GM20000 (cell line): ENCODE results near the gene LPP.

Source experiments
- DNase-seq: peaks from one replicate; pipeline ENCODE4 v3.0.0; 2012; ENCODE audit warnings: low spot score
- TF ChIP-seq, protein P1 (sequence below): IDR thresholded peaks from 2 replicates; pipeline ENCODE4 v1.5.1; 2012; ENCODE audit warnings: mild to moderate bottlenecking, control low read depth; ENCODE audit errors: extremely low read depth, missing control alignments

The LPP gene

DNA sequence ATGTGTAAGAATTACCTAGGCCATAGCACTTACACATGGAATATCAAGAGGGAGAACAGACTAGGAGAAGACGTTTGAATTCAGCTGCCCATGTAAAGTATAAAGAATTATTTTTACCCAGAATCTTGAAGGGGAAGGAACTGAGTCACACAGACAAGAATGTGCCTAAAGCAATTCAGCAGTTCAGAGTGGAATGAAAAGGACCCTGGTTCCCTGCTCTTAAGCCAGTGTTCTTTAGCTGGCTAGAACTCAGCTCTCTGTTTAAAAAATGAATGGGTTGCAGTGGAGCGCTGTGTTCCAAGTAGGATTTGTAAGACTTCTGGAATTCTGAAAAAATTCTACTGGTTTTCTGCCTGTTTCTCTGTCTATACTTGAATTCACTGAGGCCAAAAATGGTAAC lies 440.2 kb downstream of the LPP start:
- DNase-seq, result no peak
- TF ChIP-seq, protein P1, sequence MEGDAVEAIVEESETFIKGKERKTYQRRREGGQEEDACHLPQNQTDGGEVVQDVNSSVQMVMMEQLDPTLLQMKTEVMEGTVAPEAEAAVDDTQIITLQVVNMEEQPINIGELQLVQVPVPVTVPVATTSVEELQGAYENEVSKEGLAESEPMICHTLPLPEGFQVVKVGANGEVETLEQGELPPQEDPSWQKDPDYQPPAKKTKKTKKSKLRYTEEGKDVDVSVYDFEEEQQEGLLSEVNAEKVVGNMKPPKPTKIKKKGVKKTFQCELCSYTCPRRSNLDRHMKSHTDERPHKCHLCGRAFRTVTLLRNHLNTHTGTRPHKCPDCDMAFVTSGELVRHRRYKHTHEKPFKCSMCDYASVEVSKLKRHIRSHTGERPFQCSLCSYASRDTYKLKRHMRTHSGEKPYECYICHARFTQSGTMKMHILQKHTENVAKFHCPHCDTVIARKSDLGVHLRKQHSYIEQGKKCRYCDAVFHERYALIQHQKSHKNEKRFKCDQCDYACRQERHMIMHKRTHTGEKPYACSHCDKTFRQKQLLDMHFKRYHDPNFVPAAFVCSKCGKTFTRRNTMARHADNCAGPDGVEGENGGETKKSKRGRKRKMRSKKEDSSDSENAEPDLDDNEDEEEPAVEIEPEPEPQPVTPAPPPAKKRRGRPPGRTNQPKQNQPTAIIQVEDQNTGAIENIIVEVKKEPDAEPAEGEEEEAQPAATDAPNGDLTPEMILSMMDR, result no peak

DNA sequence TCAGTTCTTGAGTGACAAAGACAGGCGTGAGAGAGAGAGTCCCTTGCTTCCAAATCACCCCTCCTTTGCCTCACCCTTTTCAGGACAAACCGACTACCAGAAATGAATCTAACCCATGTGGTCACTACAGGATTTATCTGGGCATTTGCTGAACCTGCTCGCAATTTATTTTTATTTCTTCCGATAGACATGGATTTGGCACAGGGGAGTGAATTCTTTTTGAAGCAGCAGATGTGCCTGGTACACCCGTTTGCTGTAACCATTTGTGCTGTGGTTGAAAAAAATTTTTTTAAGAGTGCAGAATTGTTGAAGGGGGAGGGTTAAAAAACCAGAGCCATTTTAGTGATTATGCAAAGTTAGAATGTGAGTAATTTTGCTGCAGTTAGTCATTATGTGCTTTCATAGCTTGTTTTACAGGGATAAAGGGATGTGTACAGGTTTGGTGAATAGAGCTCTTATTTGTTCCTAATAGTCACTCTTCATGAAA lies 442.0 kb downstream of the LPP start:
- TF ChIP-seq, protein P1, result no peak
- no peak for DNase-seq

DNA sequence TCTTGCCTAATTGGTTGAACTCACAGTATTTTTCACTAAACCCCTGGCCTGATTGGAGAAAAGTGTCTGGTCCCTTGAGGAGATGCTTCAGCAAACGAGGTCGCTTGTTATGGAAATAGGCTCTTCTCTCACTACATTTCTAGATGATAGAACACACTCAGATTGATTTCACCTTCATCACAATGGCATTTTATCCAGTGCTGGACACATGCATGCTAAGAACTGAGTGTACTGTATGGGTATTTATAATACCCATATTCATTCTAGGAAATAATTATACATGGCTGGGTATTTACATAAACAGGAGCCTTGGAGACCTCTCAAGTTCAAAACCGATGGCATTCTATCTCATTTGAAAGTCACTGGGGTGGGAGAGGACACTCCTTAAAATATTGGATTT lies 444.9 kb downstream of the LPP start:
- no peak for DNase-seq
- TF ChIP-seq, protein P1, result no peak

DNA sequence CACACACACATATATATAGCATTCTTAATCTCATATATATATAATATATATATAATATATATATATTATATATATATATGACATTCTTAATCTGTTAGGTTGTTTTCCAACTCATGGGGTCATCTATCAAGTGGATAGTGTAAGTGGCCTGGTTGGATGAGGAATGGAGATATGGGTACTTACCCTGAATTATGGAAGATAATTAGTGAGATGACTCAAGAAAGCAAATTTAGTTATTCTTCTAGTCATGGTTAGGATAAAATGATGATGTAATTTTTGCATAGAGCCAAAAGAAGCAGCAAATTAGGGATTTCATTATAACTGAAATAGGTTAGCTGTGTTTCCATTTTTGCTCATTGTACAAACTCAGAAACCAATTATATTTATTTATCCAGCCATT lies 448.2 kb downstream of the LPP start:
- DNase-seq, result no peak
- TF ChIP-seq, protein P1, result no peak

DNA sequence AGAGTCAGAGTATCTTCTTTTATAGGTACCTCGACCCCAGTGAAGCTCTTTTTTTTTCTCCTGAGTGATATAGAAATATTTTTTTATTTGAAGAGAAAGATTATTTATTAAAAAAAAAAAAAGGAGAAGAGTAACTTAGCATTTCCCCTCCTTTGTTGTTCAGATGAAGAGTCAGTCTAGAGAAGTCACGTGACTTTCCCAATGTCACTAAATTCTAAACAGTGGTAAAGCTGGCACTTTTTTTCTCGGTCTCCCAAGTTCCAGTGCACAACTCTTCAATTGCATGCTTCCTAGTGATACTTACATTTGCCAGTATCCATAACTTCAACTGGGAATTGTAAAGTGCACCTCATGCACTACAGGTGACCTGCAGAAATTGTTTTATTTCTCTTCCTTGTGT lies 448.7 kb downstream of the LPP start:
- TF ChIP-seq, protein P1, result no peak
- DNase-seq, result no peak

DNA sequence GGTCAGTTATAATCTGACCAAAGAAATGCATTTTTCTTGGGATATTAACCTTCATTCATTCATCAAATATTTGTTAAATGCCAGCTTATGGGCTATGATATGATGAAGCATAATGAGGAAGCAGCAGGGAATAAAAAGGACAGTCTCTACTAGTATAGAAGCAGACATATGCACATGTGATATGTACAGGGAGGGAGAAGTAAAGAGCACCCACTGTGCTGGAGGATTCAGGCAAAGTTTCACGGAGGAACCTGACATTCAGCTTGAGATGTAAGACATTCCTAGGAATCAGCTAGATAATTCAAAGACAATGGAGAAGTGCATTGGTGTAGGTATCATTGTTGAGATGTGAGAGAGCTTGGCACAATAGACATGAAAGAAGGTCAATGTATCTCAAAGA lies 450.7 kb downstream of the LPP start:
- no peak for DNase-seq
- TF ChIP-seq, protein P1, result no peak

DNA sequence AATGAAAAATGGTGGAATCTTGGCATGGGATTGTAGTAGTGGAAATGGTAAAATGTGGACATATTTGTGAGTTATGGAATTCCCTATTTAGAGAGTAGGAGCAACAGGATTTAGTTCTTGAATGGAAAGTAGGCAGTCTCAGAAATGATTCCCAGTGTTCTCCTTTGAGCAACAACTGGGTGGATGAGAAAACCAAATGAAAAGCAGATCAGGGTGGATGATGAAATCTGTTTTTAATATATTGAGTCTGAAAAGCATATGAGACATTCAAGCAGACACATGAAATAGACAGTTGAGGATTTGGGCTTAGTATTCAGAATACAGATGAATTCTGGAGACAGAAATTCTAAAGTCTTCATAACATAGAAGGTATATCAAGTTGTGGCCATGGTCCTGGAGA lies 451.3 kb downstream of the LPP start:
- no peak for DNase-seq

More for the DNA sequence above, 451.3 kb downstream of the LPP start:
- TF ChIP-seq, protein P1, result no peak
